Suprapubic skin (tissue), 4 donors: ENCODE data around the gene CAPN7.

Experiments
- CTCF ChIP-seq, 2 donors: fragments of 200-600 bp in 1 of 2; fragments of 450-650 bp in 1 of 2; sonication (generic) in 1 of 2; IDR thresholded peaks; one replicate each; pipeline ENCODE4 v1.5.1; 2016 to 2019; ENCODE audit warnings: antibody characterized with exemption in 2 of 2, mild to moderate bottlenecking in 1 of 2, moderate library complexity in 1 of 2
- POLR2A ChIP-seq, 2 donors: fragments of 450-650 bp; IDR thresholded peaks; one replicate each; pipeline ENCODE4 v1.6.1; 2017; ENCODE audit warnings: antibody characterized with exemption in 2 of 2, mild to moderate bottlenecking in 2 of 2, moderate library complexity in 2 of 2
- POLR2AphosphoS5 ChIP-seq, 3 donors: sonication (generic); formaldehyde crosslinking; IDR thresholded peaks; one replicate each; pipeline ENCODE4 v1.6.1; 2017; ENCODE audit warnings: antibody characterized with exemption in 3 of 3

DNA sequence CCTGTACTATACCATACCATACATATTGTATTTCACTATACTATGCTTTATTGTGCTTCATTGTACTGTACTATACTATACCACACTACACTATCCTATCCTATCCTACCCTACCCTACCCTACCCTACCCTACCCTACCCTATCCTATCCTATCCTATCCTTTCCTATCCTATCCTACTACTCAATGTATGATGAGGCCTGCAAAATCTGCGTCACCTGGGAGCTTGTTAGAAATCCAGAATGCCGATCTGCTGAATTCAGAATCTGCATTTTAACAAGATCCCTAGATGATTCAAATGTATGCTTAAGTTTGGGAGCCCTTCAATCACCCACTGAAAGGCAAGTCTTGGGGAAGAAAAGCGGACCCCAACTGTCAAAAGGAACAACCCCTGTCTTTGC, 45.4 kb upstream of the CAPN7 start:
- TF ChIP-seq CTCF (IDR thresholded peaks at IDR 0.05) (no peak), POLR2A (IDR thresholded peaks at IDR 0.05) (no peak), POLR2AphosphoS5 (IDR thresholded peaks at IDR 0.05) (no peak)
